Measurements from ENCODE around the gene NHERF2. TPM values are rescaled to one million over a fixed set of nuclear protein-coding genes. Genes with fewer than 3 reads are reported as not detected.

Gene NHERF2
- polyA plus RNA-seq, 2 of the 4 experiments (the other 2 are of a cell fraction), result 32.3 to 35.0 TPM

GRCh38 chr16:2078691-2079090, 52.0 kb downstream of the NHERF2 start:
- ChIA-PET CTCF (interaction anchor here (0.7 to 3.5 kb wide), 8 partner anchors 11 to 214 kb away, joined by 3 to 22 read pairs (median 3); no protein-coding TSS in a partner anchor), POLR2A (no interaction called here)
- ATAC-seq (no peak), DNase-seq (ENCODE audit: low read depth in 1 of 2, low spot score in 1 of 2) (no peak), FAIRE-seq (no peak)
- no peaks in the 10 kb centered on the region for H3K4me1 ChIP-seq
- no peaks in the 10 kb centered on the region for H3K9me3 ChIP-seq
- no peak for TF ChIP-seq NFE2L2 (conservative IDR thresholded peaks at IDR 0.05; ENCODE audit: low read length)
- TF ChIP-seq ESRRA (IDR thresholded peaks at IDR 0.05; ENCODE audit: borderline replicate concordance, low read length), result no peak
- no peak for TF ChIP-seq PBX3 (IDR thresholded peaks at IDR 0.05)
- TF ChIP-seq FOSL2 (IDR thresholded peaks at IDR 0.05), result no peak
- no peak for TF ChIP-seq FOSL2 (CRISPR knock-in tag; IDR thresholded peaks at IDR 0.05)
- TF ChIP-seq KDM1A (IDR thresholded peaks at IDR 0.05; ENCODE audit: low read depth), result no peak
- TF ChIP-seq RFX5 (IDR thresholded peaks at IDR 0.05), result no peak
- no peak for TF ChIP-seq HOXB5 (CRISPR knock-in tag; IDR thresholded peaks at IDR 0.05)
- TF ChIP-seq KDM5A (IDR thresholded peaks at IDR 0.05), result no peak
- TF ChIP-seq MAFK (IDR thresholded peaks at IDR 0.05; ENCODE audit: partially characterized antibody), result no peak
- TF ChIP-seq ZSCAN20 (CRISPR knock-in tag; IDR thresholded peaks at IDR 0.05), result no peak
- H3K4me2 ChIP-seq, result no peak overlapping the region
- no peak overlapping the region for H3K4me3 ChIP-seq
- 93% methylated on average over 11 of the region's 23 CpGs for whole genome bisulfite sequencing (ENCODE audit: missing lambda C conversion rate)
- H3K27ac ChIP-seq, result no peak overlapping the region

GRCh38 chr16:2079311-2079800, 52.7 kb downstream of the NHERF2 start:
- CTCF ChIA-PET, result interaction anchor here (0.7 to 3.5 kb wide), 7 partner anchors 10 to 215 kb away, joined by 3 to 22 read pairs (median 5); no protein-coding TSS in a partner anchor
- H3K4me1 ChIP-seq, result no peaks in the 10 kb centered on the region
- DNase-seq (ENCODE audit: low read depth in 1 of 2, low spot score in 1 of 2) (no peak), FAIRE-seq (no peak), ATAC-seq (no peak)
- H3K4me3 ChIP-seq, result no peak overlapping the region
- H3K4me2 ChIP-seq, result no peak overlapping the region
- 95% methylated on average over 17 of the region's 30 CpGs for WGBS (ENCODE audit: missing lambda C conversion rate)
- H3K27ac ChIP-seq, result no peak overlapping the region
- POLR2A ChIA-PET, result no interaction called here
- H3K9me3 ChIP-seq, result no peaks in the 10 kb centered on the region
- TF ChIP-seq RFX5 (IDR thresholded peaks at IDR 0.05) (no peak), ESRRA (IDR thresholded peaks at IDR 0.05; ENCODE audit: borderline replicate concordance, low read length) (no peak), EP300 (IDR thresholded peaks at IDR 0.05) (no peak), TFCP2L1 (CRISPR knock-in tag; IDR thresholded peaks at IDR 0.05) (no peak), HOXB13 (CRISPR knock-in tag; IDR thresholded peaks at IDR 0.05; ENCODE audit: low read depth) (no peak), HOXA7 (CRISPR knock-in tag; IDR thresholded peaks at IDR 0.05) (no peak), FOSL2 (IDR thresholded peaks at IDR 0.05) (no peak), FOSL2 (CRISPR knock-in tag; IDR thresholded peaks at IDR 0.05) (no peak), CHD2 (IDR thresholded peaks at IDR 0.05; ENCODE audit: low read length, partially characterized antibody) (no peak), CBX8 (IDR thresholded peaks at IDR 0.05) (no peak), CHD4 (IDR thresholded peaks at IDR 0.05; ENCODE audit: borderline replicate concordance) (no peak), PHF8 (IDR thresholded peaks at IDR 0.05; ENCODE audit: borderline replicate concordance, low read depth) (no peak), CEBPB (IDR thresholded peaks at IDR 0.05) (no peak), CTCF (IDR thresholded peaks at IDR 0.05) (no peak), ZFP36 (IDR thresholded peaks at IDR 0.05; ENCODE audit: borderline replicate concordance, partially characterized antibody) (no peak), EHMT2 (IDR thresholded peaks at IDR 0.05; ENCODE audit: low read depth) (no peak), E2F6 (IDR thresholded peaks at IDR 0.05; ENCODE audit: borderline replicate concordance, low read depth) (no peak)
